Testis (tissue), 3 donors: ENCODE measurements around the gene MCF2L. TPM values are rescaled to one million over a fixed set of nuclear protein-coding genes. Genes with fewer than 3 reads are reported as not detected.
"Not testable (repeated sequence)": the region's sequence is repeated elsewhere in the genome, so short reads cannot be mapped to it uniquely, and the experiment has no call there.

ENCODE experiments used
- DNase-seq: peaks from one replicate; pipeline ENCODE4 v3.0.0-alpha.2; 2019
- H3K27ac ChIP-seq, 2 donors: fragments of 200-600 bp; sonication (generic); one replicate each; pipeline ENCODE4 v1.5.1; 2019
- H3K27me3 ChIP-seq: fragments of 200-600 bp; sonication (generic); one replicate; pipeline ENCODE4 v1.5.1; 2019
- H3K36me3 ChIP-seq: fragments of 200-600 bp; sonication (generic); one replicate; pipeline ENCODE4 v1.5.1; 2017; ENCODE audit warnings: low read depth; ENCODE audit errors: missing control alignments
- H3K4me1 ChIP-seq: fragments of 200-600 bp; sonication (generic); one replicate; pipeline ENCODE4 v1.5.1; 2019
- H3K4me3 ChIP-seq, 2 donors: fragments of 200-600 bp; sonication (generic); one replicate each; pipeline ENCODE4 v1.5.1; 2017 to 2019
- H3K9me3 ChIP-seq: fragments of 200-600 bp; sonication (generic); one replicate; pipeline ENCODE4 v1.5.1; 2017
- POLR2A ChIP-seq: fragments of 450-650 bp; IDR thresholded peaks from one replicate; pipeline ENCODE4 v1.6.1; 2017; ENCODE audit warnings: antibody characterized with exemption, mild to moderate bottlenecking, moderate library complexity
- WGBS, 2 donors: methylation state at CpG; one replicate each; pipeline ENCODE4 v1.1.5; 2018; 5-methylcytosine and 5-hydroxymethylcytosine counted together
- intact Hi-C: fragments of 100-400 bp; cut with DNase I; formaldehyde crosslinking; loops from one replicate; pipeline ENCODE4 v1.15.1; 2023; ENCODE audit warnings: low total_unique reads
- polyA plus RNA-seq: library from polyadenylated mRNA; stranded (reverse); fragments of 350-450 nt; fragmentation: Illumina TruSeq; extraction: RNeasy Lipid Tissue Mini Kit (QIAGEN cat#74804); gene quantifications from one replicate; pipeline ENCODE4 v1.2.3, GENCODE V29; 2014; ENCODE audit warnings: low read depth, low replicate concordance; ENCODE audit not compliant: insufficient read depth
- total RNA-seq, 2 donors: library from RNA; depleted of rRNA; stranded (reverse); fragments of >200 nt; gene quantifications; one replicate each; pipeline ENCODE4 v1.2.3, GENCODE V29; 2016
- TF ChIP-seq, protein P1 (sequence below), 3 experiments: fragments of 450-650 bp in 2 of 3; fragments of 200-600 bp in 1 of 3; sonication (generic) in 1 of 3; IDR thresholded peaks; one replicate each; pipeline ENCODE4 v1.5.1; 2016 to 2019; ENCODE audit warnings: antibody characterized with exemption in 3 of 3, mild to moderate bottlenecking in 2 of 3, moderate library complexity in 1 of 3

Gene MCF2L
- total and polyA plus RNA-seq, 3 donors from 2014 or later = 5.0 to 17.6 (median 14.6) TPM

DNA sequence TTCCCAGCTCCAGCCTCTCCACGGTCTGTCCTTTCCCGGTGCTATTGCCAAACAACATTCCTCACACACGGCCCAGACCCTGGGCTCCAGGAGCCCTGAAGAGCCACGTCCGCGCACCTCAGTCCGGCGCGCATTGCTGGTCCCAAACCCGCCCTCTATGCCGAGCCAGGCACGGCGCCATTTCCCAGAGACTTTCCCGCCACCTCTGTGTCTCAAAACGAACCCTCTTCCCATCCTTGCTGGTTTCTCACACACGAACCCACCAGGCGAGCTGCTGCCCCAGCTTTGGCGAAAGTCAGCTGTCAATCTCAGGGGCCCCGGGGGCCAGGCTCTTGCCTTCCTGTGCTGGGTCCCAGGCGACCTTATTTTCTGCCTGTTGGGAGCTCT, 108.5 kb downstream of the MCF2L start:
- Histone ChIP-seq H3K36me3 (no peaks in the 10 kb centered on the region), H3K4me1 (no peaks in the 10 kb centered on the region), H3K4me3 (no peak overlapping the region), H3K27ac (no peak overlapping the region), H3K9me3 (no peaks in the 10 kb centered on the region), H3K27me3 (no peaks in the 10 kb centered on the region)
- intact Hi-C loops = no loop called here
- no peak for DNase-seq
- WGBS, 2 donors = 87 to 96% methylated on average over 20 of the region's 20 CpGs
- TF ChIP-seq, protein P1, sequence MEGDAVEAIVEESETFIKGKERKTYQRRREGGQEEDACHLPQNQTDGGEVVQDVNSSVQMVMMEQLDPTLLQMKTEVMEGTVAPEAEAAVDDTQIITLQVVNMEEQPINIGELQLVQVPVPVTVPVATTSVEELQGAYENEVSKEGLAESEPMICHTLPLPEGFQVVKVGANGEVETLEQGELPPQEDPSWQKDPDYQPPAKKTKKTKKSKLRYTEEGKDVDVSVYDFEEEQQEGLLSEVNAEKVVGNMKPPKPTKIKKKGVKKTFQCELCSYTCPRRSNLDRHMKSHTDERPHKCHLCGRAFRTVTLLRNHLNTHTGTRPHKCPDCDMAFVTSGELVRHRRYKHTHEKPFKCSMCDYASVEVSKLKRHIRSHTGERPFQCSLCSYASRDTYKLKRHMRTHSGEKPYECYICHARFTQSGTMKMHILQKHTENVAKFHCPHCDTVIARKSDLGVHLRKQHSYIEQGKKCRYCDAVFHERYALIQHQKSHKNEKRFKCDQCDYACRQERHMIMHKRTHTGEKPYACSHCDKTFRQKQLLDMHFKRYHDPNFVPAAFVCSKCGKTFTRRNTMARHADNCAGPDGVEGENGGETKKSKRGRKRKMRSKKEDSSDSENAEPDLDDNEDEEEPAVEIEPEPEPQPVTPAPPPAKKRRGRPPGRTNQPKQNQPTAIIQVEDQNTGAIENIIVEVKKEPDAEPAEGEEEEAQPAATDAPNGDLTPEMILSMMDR (IDR thresholded peaks at IDR 0.05) = no peak
- TF ChIP-seq POLR2A = no peak

DNA sequence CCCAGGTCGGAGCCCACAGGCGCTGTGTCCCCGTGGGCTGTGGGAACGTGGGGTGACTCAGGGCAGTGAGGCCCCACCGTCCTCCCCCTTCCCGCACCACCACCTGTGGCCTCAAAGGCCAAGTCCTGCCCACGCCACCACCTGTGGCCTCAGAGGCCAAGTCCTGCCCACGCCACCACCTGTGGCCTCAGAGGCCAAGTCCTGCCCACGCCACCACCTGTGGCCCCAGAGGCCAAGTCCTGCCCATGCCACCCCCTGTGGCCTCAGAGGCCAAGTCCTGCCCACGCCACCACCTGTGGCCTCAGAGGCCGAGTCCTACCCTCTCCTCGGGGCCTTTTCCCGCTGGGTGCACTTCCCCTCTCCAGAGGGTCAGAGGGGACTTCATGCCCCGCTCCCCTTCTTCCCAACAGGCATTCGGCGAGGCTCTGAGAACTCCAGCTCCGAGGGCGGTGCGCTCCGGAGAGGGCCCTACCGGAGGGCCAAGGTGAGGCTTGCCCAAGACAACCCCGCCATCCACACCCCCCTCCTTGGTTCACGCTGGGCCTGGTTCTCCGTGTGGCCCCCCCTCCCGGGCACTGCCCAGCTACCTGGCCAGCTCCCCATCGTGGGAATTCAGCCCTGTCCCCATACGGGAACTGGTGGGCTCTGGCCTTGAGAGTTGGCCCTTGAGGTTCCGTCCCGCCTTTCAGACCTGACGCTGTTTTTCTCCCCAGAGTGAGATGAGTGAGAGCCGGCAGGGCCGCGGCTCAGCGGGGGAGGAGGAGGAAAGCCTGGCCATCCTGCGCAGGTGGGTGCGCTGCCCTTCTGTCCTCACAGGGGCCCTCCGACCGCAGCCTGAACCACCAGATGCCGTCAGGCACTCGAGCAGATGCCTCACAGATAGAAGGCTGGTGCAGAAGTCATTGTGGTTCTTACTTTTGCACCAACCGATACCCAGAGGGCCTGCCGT, 109.2 kb downstream of the MCF2L start:
- Histone ChIP-seq H3K27me3 (no peaks in the 10 kb centered on the region), H3K4me3 (no peak overlapping the region), H3K27ac (no peak overlapping the region), H3K4me1 (no peaks in the 10 kb centered on the region), H3K9me3 (no peaks in the 10 kb centered on the region), H3K36me3 (no peaks in the 10 kb centered on the region)
- 90 to 92% methylated on average over 12 to 41 of the region's 42 CpGs for WGBS, 2 donors
- intact Hi-C loops = no loop called here
- TF ChIP-seq POLR2A = no peak
- TF ChIP-seq, protein P1 (IDR thresholded peaks at IDR 0.05) = no peak
- DNase-seq = no peak

DNA sequence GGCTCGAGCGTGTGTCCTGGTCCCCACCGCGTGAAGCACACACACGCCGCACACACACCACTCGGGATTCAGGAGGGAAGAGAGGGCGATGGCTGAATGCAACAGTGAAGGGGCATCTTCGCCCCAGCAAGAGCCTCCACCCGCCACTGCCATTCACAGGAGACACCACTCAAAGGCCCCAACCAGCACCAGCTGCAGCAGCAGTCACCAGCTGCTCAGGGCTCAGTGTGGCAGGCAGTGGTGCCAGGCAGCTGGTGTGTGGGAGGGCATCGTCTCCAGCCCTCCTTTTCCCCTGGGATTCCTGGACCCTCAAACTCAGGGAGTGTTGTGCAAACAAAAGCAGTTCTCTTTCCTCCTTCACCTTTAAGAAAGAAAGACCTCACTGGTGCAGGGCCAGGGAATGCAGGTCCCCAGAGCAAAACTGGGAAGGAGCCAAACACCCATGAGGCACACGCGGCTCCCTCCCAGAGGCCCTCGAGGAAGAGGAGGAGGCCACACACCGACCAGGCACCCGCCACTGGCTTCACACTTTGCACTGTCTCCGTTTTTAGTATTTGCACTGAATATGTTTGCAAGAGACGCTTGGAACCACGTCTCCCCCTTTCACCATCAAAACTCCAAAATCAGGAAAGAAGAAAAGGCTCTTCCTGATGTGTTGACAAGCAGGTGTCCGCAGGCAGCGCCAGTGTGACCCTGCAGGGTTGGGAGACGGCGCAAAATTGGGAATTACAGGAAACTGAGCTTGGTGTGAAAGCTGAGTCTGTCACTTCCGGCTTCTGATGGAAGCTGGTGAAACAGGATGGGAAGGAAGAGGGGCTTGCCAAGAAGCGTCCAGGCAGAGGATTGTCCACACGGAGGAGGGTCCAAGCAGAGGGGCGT, 110.1 kb downstream of the MCF2L start:
- no peaks in the 10 kb centered on the region for H3K27me3 ChIP-seq
- H3K27ac ChIP-seq = no peak overlapping the region
- DNase-seq = no peak
- TF ChIP-seq POLR2A = no peak
- H3K4me1 ChIP-seq = no peaks in the 10 kb centered on the region
- H3K9me3 ChIP-seq = no peaks in the 10 kb centered on the region
- 64 to 75% methylated on average over 16 to 27 of the region's 27 CpGs for WGBS, 2 donors
- H3K36me3 ChIP-seq = no peaks in the 10 kb centered on the region
- intact Hi-C loops = no loop called here
- no peak overlapping the region for H3K4me3 ChIP-seq

GRCh38 chr13:113079781-113080080, 110.7 kb downstream of the MCF2L start:
- H3K4me1 ChIP-seq, H3K27me3 ChIP-seq, H3K36me3 ChIP-seq, H3K4me3 ChIP-seq, intact Hi-C loops, H3K27ac ChIP-seq, H3K9me3 ChIP-seq, DNase-seq: not testable (repeated sequence)
- WGBS, 2 donors = 60 to 61% methylated on average over 9 of the region's 9 CpGs

GRCh38 chr13:113080361-113080831, 111.4 kb downstream of the MCF2L start:
- Histone ChIP-seq H3K27me3 (no peaks in the 10 kb centered on the region), H3K9me3 (no peaks in the 10 kb centered on the region), H3K36me3 (no peaks in the 10 kb centered on the region), H3K27ac (no peak overlapping the region), H3K4me1 (no peaks in the 10 kb centered on the region), H3K4me3 (no peak overlapping the region)
- intact Hi-C loops = no loop called here
- no peak for DNase-seq
- TF ChIP-seq, protein P1 (IDR thresholded peaks at IDR 0.05) = no peak
- no peak for TF ChIP-seq POLR2A
- WGBS, 2 donors = 81 to 87% methylated on average over 14 to 17 of the region's 18 CpGs
